HG03520 (cell line): ENCODE measurements around the gene LEF1.
"Not testable (repeated sequence)": the region's sequence is repeated elsewhere in the genome, so short reads cannot be mapped to it uniquely, and the experiment has no call there.

Experiments used
- ATAC-seq: cut with Tn5 transposase; IDR thresholded peaks from one replicate; pipeline ENCODE4 v1.9.1; 2021; ENCODE audit warnings: mild to moderate bottlenecking, moderate library complexity; ENCODE audit not compliant: unreplicated experiment

LEF1 gene

DNA sequence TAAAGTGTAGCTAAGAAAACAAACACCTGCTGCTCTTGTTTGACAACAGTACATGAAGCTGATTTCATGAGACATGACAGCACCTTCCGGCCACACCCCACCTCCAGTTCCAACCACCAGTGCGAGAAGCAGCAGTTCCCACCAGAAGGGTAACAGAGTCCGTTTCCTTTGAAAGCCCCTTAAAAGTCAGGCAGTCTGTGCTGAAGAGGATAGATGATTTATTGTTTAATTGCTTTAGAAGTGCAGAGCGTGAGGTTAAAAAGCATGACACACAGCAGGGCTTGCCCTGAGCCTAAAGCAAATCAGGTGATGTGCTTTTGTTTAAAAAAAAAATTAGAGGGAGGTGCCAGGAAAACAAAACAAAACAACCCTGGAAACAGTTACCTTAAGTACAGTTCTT, 96.4 kb downstream of the LEF1 start:
- ATAC-seq = no peak

DNA sequence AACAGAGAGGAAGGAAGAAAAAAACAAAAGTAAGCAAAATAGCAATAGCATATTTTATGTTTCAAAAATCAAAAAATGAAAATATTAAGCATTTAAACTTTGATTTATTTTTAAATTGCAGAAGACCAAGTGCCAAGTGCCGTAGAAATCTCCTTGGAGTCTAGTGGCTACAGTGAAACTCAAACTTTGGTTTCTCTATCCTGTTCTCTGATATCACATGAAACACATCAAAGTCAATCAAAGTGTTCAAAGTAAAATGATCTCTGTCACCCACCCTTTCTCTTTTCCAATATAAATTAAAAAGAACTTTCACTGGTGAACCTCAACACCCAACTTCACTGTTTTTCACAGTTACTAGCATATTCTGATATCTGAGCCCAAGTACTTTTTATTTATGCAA, 98.0 kb downstream of the LEF1 start:
- no peak for ATAC-seq

DNA sequence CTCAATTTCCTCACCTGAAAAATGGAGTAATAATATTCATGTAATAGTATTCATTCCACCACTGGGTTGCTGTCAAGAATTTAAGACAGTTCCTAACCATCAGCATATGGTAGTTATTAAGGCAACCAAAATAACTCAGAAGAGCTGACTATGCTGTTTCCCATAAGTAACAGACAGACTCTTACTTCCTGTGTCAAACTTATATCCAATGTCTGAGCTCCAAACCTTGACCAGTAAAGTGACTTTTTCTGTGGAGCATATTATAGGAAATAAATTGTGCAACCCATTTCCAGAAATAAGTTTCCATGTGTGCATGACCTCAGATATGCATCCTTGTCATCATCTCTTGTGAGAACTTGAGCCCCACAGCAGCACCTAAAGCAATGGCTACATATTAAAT, 100.3 kb downstream of the LEF1 start:
- ATAC-seq = no peak

DNA sequence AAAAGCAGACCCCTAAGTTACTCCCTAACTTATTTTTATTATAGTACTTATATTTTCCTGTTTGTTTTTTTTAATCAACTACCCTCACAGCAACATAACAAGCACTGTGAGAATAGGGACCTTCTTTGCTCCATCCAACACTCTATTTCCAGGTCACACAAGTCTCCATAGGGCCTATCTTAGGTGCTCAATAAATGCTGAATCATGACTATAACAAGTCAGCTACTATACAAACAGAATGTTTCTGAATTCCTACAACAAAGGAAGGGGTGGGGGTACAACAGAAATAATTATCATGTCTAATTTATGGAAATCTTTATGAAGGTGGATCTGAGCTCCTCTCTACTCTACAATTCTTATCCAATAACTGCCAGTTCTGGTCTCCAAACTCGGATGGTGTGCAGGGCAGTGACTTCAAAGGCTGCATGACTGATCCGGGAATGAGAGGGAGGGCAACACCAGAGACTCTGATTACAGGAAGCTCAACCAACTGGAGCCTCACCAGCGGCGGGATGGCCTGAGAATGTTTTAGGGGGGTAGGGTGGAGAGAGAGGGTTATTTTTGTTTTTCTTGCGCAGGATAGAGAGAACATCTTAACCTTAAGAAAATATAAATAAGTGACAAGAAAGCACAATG, 107.9 kb downstream of the LEF1 start:
- no peak for ATAC-seq

DNA sequence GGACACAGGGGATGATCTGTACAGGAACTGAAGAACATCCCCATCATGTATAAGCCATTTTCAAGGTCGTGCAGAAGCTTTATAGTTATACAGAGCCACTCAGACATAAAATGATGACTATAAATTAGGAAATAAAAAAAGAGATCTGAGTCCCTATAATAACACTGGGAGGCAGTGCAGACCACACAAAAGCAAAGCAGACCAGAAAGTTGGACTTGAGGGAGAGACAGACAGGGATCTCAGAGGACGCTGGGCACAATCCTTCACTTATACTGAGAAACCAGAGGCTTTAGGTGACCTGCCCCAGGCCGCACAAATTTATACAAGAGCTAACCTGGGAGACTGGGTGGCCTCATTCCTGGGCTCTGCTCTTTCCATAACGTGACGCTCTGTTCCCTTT, 108.6 kb downstream of the LEF1 start:
- no peak for ATAC-seq

DNA sequence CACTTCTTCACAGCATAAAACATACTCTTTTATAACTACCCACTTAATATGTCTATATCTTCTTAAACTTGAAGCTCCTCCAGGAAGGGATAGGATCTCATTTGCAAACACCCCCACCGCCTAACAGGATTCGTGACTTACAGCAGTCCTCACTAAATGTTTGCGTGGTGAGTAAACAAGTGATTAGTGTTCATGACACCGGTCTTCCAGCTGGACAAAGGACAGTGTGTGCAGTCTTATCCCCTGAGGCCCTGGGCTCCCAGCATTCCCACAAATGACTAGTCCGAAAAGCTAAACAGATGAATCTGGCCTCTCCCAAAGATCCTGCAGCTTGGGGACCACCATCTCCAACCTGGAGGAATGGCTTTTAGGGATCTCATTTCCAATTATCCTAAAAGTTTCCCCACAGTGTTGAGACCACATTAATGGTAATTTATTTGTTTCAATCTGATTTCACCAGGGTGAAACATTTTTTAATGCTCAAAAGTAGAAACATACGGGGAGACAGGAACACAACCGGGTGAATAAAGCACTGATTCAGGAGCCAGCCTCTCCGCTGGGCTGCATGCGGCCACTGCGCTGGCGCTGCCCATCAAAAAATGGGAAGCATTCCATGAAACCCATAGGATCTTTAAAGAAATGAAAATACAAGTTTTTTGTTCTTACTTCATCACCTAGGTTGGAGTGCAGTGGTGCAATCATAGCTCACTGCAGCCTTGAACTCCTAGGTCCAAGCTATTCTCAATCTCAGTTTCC, 109.9 kb downstream of the LEF1 start:
- no peak for ATAC-seq

DNA sequence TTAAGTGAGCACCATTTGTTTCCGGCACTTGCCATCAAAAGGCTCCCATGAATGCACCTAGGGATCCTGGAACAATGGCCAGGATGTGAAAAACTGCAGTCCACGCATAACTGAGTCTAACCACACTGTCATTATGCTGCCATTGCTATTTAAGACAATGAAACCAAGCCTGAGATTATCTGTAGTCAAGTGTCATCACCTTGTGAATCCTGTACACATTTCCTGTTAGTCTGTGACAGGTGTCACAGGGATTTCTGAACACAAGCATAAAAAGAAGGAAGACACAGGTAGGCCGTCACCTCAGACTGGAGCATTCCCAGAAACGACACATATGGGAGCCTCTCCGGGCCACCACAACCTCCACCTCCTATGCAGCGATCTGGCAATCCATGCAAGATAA, 112.3 kb downstream of the LEF1 start:
- no peak for ATAC-seq

DNA sequence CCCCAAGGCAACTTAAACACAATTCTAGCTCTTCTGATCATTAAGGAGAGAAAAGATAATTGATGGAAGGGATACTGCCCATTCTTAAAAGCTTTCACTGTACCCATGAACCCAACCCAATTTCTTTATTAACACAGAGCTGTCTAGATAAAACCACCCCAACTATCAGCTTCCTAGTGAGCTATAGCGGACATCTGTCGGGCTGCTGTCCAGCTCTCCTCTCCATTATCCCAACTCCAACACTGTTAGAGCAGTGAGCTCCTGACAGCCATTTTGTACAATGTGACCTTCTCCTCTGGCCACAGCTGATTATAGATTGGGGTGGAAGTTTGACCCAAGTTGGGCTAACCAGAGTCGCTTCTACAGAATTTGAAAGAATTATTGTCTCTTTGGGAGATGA, 112.9 kb downstream of the LEF1 start:
- no peak for ATAC-seq

DNA sequence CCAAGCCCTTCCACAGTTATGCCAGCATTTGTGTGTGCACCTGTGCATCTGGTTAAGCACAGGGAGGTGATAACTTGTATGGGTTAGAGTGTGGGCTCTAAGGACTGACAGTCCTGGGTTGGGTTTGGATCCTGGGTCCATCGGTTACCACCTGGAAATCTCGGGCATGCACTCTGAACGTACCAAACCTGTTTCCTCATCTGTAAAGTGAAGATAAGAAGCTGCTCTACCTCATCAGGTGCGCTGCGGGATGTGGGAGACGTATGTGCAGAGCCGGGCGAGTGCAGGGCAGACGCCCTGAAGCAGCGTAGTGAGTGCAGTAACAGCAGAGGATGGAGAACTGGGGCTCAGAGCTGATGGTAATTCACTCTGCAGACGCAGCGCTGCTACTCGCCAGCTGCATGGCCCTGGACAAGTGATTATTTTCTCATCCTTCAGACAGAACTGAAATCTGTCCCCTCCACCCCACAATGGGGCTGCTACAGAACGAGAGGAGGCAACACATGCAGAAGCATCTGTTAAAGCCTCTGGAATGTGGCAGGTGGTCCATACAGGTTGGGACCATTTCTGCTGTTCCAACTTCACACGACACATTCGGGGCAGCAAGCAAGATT, 114.6 kb downstream of the LEF1 start:
- ATAC-seq = no peak

DNA sequence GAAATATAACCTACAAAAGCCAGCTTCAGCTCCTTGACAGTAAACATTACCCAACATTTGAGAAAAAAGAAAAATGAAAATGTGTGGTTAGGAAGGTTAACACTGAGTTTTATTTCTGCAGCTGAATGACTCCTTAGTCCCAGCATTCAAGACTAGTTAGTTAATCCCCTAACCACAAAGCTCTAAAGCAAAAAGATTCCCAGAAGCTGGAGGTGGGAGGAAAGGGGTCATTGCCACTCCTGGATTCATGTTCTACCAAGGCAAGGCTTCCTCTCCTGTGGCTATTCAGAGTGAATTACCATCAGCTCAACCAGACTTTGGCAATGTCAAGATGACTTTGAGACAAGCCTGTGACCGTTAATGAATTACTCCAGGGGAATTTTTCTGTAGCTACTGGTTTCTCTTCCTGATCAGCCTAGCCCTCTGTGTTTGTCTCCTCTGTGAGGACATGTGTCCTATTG, 115.5 kb downstream of the LEF1 start:
- peak; percentile 86 for ATAC-seq

DNA sequence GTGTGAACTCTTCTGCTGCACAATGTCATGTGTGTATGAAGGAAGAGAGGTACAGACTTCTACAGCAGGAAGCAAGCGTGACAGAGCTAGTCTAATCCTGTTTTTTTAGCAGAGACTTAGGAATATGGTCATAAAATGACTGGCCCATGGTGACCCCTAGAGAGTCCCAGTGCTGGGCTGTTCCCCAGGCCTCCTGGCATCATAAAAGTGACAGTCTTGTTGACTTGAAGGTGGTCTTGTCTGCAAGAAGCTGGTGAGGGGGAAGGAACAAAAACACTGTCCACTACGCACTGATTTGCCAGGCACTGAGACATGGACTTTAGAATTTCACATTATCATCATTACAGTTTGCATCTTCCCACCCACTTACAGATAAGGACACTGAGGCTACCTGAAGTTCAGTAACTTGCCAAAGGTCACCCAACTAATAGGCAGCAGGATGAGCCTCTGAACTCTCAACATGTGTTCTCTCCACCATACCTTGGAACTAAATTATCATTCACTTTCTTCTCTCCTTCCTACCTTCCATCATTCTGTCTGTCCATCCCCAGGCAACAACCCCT, 116.1 kb downstream of the LEF1 start:
- peak; percentile 14 for ATAC-seq

DNA sequence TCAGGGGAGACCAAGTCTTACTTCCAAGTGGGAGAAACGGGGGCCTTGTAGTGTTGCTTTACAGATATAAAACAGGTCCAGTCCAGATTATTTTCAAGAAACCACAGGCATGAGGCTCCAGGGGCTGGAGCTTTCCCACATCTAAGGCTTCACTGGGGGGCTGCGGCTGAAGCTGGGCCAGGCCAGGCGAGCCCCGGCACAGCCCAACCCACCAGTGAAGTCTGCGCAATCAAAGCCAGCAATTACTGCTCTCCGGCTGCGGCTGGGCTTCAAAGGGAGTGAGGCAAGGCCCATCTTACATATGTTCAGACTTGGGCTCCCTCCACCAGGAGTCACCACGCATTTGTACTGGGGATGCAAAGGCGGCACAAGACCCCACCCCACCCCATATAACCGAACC, 117.4 kb downstream of the LEF1 start:
- ATAC-seq = no peak

DNA sequence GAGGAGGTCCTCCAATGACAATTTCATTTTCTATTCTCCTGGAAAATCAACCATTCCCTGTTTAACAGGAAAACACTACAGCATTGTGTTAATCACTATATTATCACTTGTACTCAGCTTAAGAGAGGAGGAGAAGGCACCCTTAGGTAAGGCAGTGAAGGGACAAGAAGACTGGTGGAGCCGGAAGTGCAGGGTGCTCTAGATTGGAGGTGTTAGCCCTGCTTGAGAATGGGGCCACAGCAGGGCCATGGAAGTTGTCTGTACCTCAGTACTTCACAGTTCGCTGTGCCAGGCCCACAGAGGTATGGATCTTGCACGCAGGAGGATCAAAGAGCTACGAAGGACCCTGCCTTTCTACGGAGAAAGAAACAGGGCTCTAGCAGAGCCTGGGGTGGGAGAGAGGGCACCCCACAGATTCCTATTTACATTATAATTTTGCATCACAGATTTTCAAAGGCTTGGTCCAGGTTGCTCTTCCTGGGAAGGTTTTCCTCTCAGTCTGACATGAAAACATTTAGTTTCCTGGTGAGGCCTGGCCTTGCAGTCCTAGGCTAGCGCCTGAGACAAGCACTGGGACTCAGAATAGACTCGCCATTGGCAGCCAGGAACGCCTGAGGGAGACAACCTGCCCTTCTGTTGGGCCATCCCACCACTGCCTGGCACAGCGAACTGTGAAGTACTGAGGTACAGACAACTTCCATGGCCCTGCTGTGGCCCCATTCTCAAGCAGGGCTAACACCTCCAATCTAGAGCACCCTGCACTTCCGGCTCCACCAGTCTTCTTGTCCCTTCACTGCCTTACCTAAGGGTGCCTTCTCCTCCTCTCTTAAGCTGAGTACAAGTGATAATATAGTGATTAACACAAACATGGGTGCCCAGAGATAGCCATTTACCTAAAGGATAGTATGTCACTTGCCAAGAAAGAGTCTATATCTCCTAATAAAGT, 118.3 kb downstream of the LEF1 start:
- ATAC-seq = not testable (repeated sequence)

DNA sequence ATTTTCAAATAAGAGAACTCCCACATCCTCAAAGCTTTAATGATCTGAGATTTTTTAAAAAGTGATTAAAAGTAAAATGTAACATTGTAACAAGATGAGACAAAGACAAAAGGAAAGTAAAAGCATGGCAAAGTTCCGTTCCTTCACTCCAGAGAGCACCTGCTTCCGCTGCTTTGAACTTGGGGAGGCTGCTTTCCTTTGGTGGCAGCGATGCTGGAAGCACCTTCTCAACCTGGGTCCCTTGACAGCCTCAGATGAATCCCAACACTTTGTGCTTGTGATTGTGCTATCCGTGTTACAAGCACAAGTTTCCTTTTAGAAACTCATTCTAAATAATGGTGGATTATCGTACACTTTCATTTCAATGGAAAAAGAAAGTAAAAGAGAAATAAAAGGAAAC, 119.3 kb downstream of the LEF1 start:
- ATAC-seq = no peak

DNA sequence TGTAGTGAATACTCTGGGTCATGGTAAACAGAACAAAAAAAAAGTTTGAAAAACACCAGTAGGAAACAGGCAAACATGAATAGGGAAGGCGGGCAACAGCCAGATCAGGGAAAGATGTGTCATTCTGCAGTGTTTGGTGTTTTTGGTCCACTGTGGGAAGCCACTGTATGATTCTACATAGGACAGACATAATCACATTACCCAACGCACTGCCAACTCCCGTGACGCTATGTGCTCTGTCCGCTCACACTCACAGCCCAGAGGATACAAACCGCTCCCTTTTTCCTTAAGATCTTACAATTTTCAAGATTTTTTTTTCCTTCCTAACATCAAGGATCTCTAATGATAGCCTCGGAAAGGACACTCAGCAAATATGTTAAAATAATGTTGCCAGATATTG, 119.7 kb downstream of the LEF1 start:
- ATAC-seq = no peak

DNA sequence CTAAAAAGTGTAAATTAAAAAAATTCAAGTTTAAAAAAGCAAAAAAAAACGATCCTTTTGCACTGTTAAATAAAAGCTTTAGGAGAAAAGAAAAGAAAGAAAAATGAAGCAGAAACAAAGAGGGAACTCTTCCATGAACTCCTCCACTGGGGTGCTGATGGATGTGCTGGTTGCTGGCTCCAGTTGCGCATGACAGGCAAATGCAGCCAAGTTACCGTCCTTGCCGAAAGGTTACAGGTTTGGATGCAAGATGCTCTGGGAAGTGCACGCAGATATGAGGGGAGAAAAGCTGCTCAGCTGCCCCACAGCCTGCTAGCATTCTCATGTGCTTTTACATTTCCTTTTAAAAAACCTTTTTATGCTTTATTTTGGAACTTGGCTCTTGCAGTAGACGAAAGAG, 120.6 kb downstream of the LEF1 start:
- no peak for ATAC-seq

DNA sequence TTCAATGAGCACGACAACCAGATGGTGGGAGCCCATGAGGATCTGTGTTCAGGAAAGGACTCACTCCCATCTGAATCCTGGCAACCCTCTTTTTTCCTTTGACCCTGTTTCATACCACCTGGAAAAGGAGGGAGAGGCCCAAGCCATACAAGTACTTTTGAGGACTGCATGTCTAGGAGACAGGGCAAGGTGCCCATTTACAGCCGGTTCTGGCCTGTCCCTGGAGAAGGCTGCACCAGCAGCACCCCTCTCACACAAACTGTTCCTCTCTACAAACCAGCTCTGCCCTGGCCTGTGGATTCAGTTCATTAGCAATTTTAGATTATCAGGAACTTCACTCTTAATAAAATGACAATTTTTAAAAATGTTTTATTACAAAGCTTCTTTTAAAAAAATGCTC, 121.5 kb downstream of the LEF1 start:
- no peak for ATAC-seq

DNA sequence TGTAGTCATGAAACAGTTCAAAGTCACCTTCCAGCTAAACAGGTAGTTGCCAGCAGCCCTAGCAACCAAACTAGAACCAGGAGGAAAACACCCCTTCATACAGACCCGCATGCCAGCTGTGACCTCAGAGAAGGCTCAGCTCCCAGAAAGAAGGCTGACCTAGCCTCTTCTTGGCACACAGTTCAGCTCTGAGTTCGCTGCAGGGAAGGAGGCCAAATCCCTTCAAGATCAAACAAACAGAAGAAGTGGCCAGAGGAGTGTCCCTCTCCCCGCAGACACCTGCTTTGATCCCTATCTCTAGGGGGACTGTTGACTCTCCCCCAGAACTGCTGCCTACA, 123.1 kb downstream of the LEF1 start:
- no peak for ATAC-seq

DNA sequence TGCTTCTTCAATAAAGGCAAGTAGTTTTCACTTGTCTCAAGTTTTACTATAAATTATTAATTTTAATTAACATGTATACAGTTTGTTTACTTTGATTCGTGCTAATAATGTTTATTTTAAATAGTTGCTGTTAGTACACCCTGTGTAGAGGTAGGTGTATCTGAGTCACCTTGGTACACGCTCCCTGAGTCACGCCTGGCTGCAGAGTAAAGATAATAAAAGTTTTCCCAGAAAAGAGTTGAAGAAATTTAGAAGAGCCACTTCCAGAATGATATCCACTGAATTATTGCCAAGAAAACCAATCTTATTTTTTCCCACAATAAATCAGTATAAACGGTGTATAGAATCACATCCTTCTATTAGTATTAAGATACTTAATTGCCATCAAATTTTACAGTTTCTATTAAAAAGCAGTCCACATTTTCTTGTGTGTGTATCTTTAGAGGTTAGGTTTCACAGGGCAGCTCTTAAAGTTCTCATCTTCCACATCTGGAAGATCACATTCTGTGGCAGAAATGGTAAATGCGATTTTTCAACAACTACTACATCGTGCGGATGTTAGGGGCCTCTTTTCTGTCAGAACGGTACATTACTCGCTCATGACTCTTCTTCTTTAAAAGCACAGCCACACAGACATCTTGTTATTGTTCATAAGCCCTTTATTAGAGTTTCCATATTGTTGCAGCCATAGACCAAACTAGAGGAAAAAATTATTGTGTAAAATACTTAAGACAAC, 123.6 kb downstream of the LEF1 start:
- ATAC-seq = no peak

DNA sequence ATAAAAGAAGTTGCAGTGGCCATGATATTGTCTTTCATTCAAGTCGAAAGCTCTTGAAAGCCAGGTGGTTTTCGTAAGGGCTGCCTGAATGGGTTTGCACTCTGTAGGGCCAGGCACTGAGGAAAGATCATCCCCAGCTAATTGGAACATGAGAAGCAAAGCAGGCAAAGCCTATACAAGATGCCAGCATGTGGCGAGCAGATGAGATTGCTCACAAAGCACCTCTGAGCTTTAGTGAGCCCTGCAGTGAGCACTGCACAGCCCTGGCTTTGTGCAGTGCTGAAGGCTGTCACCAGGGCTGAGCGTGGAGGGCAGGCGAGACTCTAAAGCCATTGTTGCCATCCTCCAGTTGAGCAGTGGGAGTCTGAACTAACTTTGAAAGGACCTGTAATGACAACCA, 125.2 kb downstream of the LEF1 start:
- ATAC-seq = no peak
